ENCODE results near the gene HIP1. TPM values are rescaled to one million over a fixed set of nuclear protein-coding genes. Genes with fewer than 3 reads are reported as not detected.

HIP1 gene
- total RNA-seq, 2 donors from 2014 or later = 42.9 to 48.2 TPM

GRCh38 chr7:75739796-75740672, 1.3 kb upstream of the HIP1 start:
- Histone ChIP-seq H3K9me3 (no peaks in the 10 kb centered on the region), H3K27ac (peak overlapping the region; percentile 72), H3K27me3 (replicated peaks; ENCODE audit: insufficient read depth) (no peaks in the 10 kb centered on the region), H3K4me1 (ENCODE audit: control insufficient read depth in 1 of 2, low read depth in 2 of 2) (peaks cover 0 to 31% of the 10 kb centered on the region in 2 donors), H3K4me3 (peak overlapping the region; percentile 100), H3K36me3 (no peaks in the 10 kb centered on the region)
- TF ChIP-seq CTCF (IDR thresholded peaks at IDR 0.05) = no peak
- DNase-seq (ENCODE audit: low spot score) (no peak), ATAC-seq (ENCODE audit: insufficient number of reproducible peaks, low FRiP score, low read depth) (no peak)

GRCh38 chr7:75738975-75739795, 444 bp upstream of the HIP1 start:
- TF ChIP-seq CTCF (IDR thresholded peaks at IDR 0.05) = peak; percentile 25
- DNase-seq (ENCODE audit: low spot score) = peak; percentile 97
- H3K36me3 ChIP-seq = no peaks in the 10 kb centered on the region
- peaks cover 0 to 38% of the 10 kb centered on the region in 2 donors for H3K4me1 ChIP-seq (ENCODE audit: control insufficient read depth in 1 of 2, low read depth in 2 of 2)
- ATAC-seq (ENCODE audit: insufficient number of reproducible peaks, low FRiP score, low read depth) = peak; percentile 91
- H3K27ac ChIP-seq = peak overlapping the region; percentile 74 to 88
- H3K4me3 ChIP-seq = peak overlapping the region; percentile 100
- no peaks in the 10 kb centered on the region for H3K9me3 ChIP-seq
- no peaks in the 10 kb centered on the region for H3K27me3 ChIP-seq (replicated peaks; ENCODE audit: insufficient read depth)

- Histone ChIP-seq H3K9me3 (no peaks in the 10 kb centered on the region), H3K27ac (peak overlapping the region; percentile 74 to 88), H3K4me3 (peak overlapping the region; percentile 100), H3K36me3 (no peaks in the 10 kb centered on the region), H3K27me3 (replicated peaks; ENCODE audit: insufficient read depth) (no peaks in the 10 kb centered on the region), H3K4me1 (ENCODE audit: control insufficient read depth in 1 of 2, low read depth in 2 of 2) (peaks cover 0 to 44% of the 10 kb centered on the region in 2 donors)
- DNase-seq (ENCODE audit: low spot score) = no peak
- no peak for TF ChIP-seq CTCF (IDR thresholded peaks at IDR 0.05)
- ATAC-seq (ENCODE audit: insufficient number of reproducible peaks, low FRiP score, low read depth) = no peak
Measured at GRCh38 chr7:75737856-75738603, 711 bp downstream of the HIP1 start.

- Histone ChIP-seq H3K4me1 (ENCODE audit: control insufficient read depth in 1 of 2, low read depth in 2 of 2) (peaks cover 0 to 54% of the 10 kb centered on the region in 2 donors), H3K27ac (no peak overlapping the region), H3K9me3 (no peaks in the 10 kb centered on the region), H3K4me3 (no peak overlapping the region), H3K36me3 (no peaks in the 10 kb centered on the region), H3K27me3 (replicated peaks; ENCODE audit: insufficient read depth) (no peaks in the 10 kb centered on the region)
- no peak for DNase-seq (ENCODE audit: low spot score)
- TF ChIP-seq CTCF (IDR thresholded peaks at IDR 0.05) = no peak
- ATAC-seq (ENCODE audit: insufficient number of reproducible peaks, low FRiP score, low read depth) = no peak
Measured at GRCh38 chr7:75735581-75736350, 3.0 kb downstream of the HIP1 start.

Data from thoracic aorta (tissue), 2 donors.